Loucy (cell line): ENCODE data around the gene MARK1.

Source experiments
- CTCF ChIP-seq: fragments of 200-600 bp; sonication (generic); conservative IDR thresholded peaks from 2 replicates; pipeline ENCODE4 v1.5.1; 2014; ENCODE audit warnings: mild to moderate bottlenecking, antibody characterized with exemption, low read length
- EZH2phosphoT487 ChIP-seq: fragments of 200-600 bp; IDR thresholded peaks from 2 replicates; pipeline ENCODE4 v1.6.1; 2018; ENCODE audit warnings: antibody characterized with exemption, mild to moderate bottlenecking, moderate library complexity, borderline replicate concordance

- TF ChIP-seq CTCF (no peak), EZH2phosphoT487 (no peak)
Measured at GRCh38 chr1:220511179-220511578, 16.8 kb upstream of the MARK1 start.
